HG02571 (cell line): Measurements from ENCODE around the gene FREM3.

Source experiments
- ATAC-seq: cut with Tn5 transposase; IDR thresholded peaks from one replicate; pipeline ENCODE4 v1.9.1; 2021; ENCODE audit warnings: mild to moderate bottlenecking, moderate library complexity; ENCODE audit not compliant: unreplicated experiment

Gene FREM3

GRCh38 chr4:143668930-143669552, 31.4 kb downstream of the FREM3 start:
- ATAC-seq: peak; percentile 98

- no peak for ATAC-seq
Observed at GRCh38 chr4:143667461-143667860, 33.0 kb downstream of the FREM3 start.

GRCh38 chr4:143658336-143658735, 42.1 kb downstream of the FREM3 start:
- ATAC-seq: no peak

GRCh38 chr4:143654571-143654970, 45.9 kb downstream of the FREM3 start:
- no peak for ATAC-seq

- ATAC-seq: no peak
Observed at GRCh38 chr4:143653031-143653430, 47.4 kb downstream of the FREM3 start.

- ATAC-seq: no peak
Observed at GRCh38 chr4:143643399-143643798, 57.1 kb downstream of the FREM3 start.

- ATAC-seq: no peak
Observed at GRCh38 chr4:143642611-143643010, 57.9 kb downstream of the FREM3 start.

GRCh38 chr4:143641361-143641760, 59.1 kb downstream of the FREM3 start:
- ATAC-seq: no peak

- no peak for ATAC-seq
Observed at GRCh38 chr4:143634763-143635162, 65.7 kb downstream of the FREM3 start.

GRCh38 chr4:143633833-143634232, 66.6 kb downstream of the FREM3 start:
- ATAC-seq: no peak

GRCh38 chr4:143626134-143626911, 74.2 kb downstream of the FREM3 start:
- ATAC-seq: no peak

GRCh38 chr4:143625632-143626031, 74.8 kb downstream of the FREM3 start:
- ATAC-seq: no peak

- no peak for ATAC-seq
Observed at GRCh38 chr4:143623896-143624295, 76.6 kb downstream of the FREM3 start.

- ATAC-seq: no peak
Observed at GRCh38 chr4:143618811-143619210, 81.7 kb downstream of the FREM3 start.

GRCh38 chr4:143617994-143618679, 82.3 kb downstream of the FREM3 start:
- no peak for ATAC-seq

GRCh38 chr4:143616771-143617170, 83.7 kb downstream of the FREM3 start:
- ATAC-seq: peak; percentile 91

GRCh38 chr4:143609492-143609891, 91.0 kb downstream of the FREM3 start:
- ATAC-seq: no peak

GRCh38 chr4:143606480-143606879, 94.0 kb downstream of the FREM3 start:
- no peak for ATAC-seq

GRCh38 chr4:143599827-143600226, 100.6 kb downstream of the FREM3 start:
- no peak for ATAC-seq

- no peak for ATAC-seq
Observed at GRCh38 chr4:143598816-143599215, 101.7 kb downstream of the FREM3 start.

- no peak for ATAC-seq
Observed at GRCh38 chr4:143597276-143597675, 103.2 kb downstream of the FREM3 start.

- no peak for ATAC-seq
Observed at GRCh38 chr4:143587703-143588102, 112.8 kb downstream of the FREM3 start.
